Neural progenitor cell (in vitro differentiated cells): ENCODE results near the gene ADAM22.

Source experiments
- CTCF ChIP-seq: fragments of 200-600 bp; sonication (generic); IDR thresholded peaks from 2 replicates; pipeline ENCODE4 v1.5.1; 2017; ENCODE audit warnings: antibody characterized with exemption, mild to moderate bottlenecking
- EZH2 ChIP-seq: fragments of 200-600 bp; sonication (generic); IDR thresholded peaks from 2 replicates; pipeline ENCODE4 v1.6.1; 2017; ENCODE audit warnings: antibody characterized with exemption, mild to moderate bottlenecking, moderate library complexity

- TF ChIP-seq EZH2 (no peak), CTCF (no peak)
Observed at GRCh38 chr7:87920578-87920977, 13.5 kb upstream of the ADAM22 start.
